Measurements from ENCODE around the gene SUPT20HL2.
"Not testable (repeated sequence)": the region's sequence is repeated elsewhere in the genome, so short reads cannot be mapped to it uniquely, and the experiment has no call there.

The SUPT20HL2 gene

DNA sequence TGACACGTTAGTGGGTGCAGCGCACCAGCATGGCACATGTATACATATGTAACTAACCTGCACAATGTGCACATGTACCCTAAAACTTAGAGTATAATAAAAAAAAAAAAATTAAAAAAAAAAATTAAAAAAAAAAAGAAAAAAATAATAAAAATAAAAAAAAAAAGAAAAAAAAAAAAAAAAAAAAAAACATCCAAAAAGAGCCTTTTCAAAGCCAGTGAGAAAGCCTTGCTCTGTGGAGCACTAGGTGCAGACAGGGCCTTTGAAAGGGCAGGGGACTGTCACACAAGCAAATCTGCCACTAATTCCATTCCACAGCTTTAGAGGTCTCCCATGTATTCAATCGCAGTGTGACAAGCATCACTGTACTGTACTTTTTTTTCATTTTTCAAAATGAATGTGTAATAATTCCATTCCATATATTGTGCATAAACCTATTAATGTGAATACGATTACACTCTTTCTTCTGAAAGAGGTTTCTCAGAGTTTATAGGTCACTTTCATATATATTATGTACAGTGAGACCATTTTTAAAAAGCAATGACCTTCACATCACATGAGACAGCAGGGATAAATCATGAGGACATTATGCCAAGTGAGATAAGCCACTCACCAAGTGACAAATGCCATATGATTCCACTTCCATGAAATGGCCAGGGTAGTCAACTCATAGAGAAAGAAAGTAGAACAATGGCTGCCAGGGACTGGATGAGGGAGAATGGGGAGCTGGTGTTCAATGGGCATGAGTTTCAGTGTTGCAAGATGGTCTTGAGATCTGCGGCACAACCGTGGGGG, 4.1 kb downstream of the SUPT20HL2 start:
- DNase-seq (ENCODE audit: low read depth), result not testable (repeated sequence)

DNA sequence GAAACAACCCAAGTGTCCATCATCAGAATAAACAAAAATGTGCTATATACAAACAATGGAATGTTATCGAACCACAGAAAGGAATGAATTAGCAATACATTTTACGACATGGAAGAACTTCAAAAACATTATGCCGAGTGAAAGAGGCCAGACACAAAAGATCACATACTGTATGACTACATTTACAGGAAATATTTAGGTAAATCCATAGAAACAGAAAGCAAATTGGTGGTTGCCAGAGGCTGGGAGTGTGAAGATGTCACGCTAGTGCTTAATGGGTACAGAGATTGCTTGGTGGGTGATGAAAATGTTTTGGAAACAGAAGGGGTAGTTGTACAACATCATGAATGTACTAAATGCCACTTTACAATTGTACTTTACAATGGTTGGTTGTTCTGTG, 5.1 kb downstream of the SUPT20HL2 start:
- DNase-seq (ENCODE audit: low read depth), result not testable (repeated sequence)

DNA sequence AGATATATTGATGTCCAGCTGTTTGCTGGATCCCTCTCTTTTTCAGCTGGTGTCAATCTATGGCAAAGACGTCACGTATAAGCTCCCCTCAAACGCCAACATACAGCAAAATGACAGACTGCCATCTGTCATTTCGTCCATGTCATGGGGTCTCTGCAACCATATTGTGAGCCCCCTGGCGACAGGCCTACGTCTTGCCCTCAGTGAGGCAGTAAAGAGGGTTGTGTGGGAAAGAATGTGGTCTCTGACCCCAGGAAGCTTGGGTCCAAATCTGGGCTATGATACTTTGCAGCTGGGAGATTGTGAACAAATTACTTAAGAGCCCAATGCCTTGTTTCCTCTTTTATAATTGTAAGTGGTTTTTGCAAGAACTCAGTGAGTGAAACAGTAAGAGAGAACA, 7.4 kb downstream of the SUPT20HL2 start:
- DNase-seq (ENCODE audit: low read depth), result no peak

DNA sequence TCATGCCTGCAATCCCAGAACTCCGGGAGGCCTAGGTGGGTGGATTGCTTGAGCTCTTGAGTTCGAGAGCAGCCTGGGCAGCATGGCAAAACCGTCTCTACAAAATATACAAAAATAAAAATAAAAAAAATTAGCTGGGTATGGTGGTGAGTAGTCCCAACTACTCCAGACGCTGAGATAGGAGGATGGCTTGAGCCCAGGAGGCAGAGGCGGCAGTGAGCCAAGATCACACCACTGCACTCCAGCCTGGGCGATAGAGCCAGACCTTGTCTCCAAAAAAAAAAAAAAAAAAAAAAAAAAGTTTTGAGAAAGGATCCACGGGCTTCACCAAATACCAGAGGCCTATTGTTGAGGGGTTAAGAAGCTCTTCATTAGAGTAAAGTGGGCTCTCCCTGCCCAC, 8.0 kb downstream of the SUPT20HL2 start:
- DNase-seq (ENCODE audit: low read depth), result no peak

DNA sequence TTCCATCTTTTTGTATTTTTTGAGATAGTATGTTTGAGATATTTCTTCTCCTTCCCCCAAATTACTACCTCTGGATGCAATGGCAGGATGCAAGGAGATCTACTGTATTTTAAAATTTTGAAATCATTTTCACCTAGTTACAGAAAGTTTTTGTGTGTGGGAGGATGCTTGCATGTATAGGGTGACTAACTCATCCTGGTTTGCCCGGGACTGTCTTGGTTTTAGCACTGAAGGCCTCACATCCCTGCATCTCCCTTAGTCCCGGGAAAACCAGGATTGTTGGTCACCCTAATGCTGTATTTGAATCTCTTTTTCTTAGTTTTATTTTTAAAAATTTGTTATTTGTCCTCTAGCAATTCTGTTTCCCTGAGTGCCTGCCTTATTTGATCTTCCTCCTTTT, 12.1 kb downstream of the SUPT20HL2 start:
- no peak for DNase-seq (ENCODE audit: low read depth)

DNA sequence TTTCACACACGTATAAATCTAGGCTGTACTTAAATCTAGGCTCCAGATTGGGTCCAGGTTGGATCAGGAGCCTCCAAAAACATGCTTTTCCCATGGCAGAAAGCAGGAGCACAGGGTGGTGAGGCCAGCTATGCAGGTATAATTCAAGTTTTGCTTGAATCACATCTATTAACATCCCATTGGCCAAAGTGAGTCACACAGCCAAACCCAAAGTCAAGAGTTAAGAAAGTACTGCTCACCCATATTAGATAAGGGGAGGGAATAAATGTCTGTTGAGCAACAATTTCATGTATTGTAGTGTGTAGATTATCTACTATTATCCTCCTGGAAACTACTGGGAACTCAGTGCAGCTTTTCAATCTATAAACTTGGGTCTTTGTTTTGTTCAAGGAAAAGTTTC, 12.8 kb downstream of the SUPT20HL2 start:
- DNase-seq (ENCODE audit: low read depth), result no peak

DNA sequence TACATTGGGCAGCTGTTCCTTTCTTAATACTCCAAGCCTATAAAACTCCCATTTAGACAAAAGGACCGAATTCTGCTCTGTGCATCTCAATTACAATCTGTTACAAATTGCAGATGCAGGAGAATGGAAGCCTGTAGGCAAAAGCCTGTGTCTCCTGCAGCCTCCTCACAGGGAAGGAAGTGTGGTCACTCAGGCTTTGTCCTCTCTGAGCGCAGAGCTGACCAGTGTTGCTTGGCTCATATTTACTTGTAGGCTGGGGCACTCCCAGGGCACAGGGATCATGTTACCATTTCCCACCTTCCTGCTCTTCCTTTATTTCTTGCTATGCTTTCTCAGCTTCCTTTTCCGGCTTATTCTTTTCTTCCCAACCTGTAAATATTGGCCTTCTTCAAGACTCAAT, 15.7 kb downstream of the SUPT20HL2 start:
- no peak for DNase-seq (ENCODE audit: low read depth)

DNA sequence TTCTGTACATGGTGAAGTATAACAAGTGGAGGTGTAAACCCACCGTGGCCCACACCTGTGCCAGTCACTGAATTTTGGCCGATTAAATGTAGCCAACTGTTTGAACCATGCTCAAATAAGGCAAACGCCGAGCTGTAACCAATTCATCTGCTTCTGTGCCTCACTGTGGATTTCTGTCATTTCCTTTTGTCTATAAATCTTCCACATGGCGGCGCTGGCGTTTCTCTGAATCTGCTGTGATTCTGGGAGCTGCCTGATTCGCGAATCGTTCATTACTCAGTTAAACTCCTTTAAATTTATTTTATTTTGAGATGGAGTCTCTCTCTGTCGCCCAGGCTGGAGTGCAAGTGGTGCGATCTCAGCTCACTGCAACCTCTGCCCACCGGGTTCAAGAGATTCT, 19.2 kb downstream of the SUPT20HL2 start:
- no peak for DNase-seq (ENCODE audit: low read depth)

DNA sequence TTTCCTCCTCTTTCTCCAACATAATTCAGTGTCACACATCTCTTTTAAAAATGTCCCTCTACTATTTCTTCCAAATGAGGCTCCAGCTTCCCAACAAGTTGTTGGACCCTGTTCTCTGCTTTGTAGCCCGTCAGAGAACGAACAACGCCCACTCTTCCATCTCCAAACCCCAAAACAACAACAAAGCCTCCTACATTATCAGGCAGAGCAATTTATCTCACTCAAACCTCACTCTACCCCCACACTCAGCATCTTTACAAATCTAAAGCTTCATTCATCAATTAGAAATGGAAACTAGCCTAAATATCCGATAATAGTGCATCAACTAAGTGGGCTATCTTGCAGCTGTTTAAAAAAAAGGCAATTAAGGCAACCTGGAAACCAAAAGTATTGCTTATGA, 20.5 kb downstream of the SUPT20HL2 start:
- no peak for DNase-seq (ENCODE audit: low read depth)

DNA sequence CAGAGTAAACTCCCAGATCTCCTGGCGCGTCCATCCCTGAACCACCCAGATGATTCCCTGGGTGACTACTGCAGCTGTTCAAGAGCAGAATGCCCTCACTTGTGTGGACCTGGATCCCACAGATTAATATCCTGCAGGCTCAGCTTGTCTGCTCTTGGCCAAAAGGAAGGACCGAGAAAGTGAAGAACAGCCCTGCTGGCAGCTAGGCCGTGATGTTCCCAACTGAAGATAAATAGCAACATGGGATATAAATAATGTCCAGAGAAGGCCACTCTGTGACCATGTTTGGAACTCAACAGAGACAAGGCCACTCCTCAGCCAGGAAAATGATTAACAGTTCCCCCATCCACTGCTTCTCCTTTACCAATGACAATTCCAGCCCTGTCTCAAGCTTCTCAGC, 21.5 kb downstream of the SUPT20HL2 start:
- no peak for DNase-seq (ENCODE audit: low read depth)

DNA sequence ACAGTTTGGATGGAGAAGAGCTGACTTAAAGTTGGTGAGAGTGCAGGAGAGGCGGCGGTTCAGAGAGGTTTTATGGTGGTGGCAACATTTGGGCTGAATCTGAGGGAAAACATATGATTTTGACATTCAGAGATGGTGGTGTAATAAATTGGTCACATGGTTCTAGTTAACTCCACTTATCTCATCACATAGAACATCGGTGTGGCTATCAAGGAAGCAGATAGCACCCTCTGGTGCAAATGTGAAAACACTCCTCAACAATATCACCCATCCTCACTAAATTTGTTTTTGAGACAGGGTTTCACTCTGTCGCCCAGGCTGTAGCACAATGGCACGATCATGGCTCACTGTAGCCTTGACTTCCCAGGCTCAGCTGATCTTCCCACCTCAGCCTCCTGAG, 28.8 kb downstream of the SUPT20HL2 start:
- no peak for DNase-seq (ENCODE audit: low read depth)

DNA sequence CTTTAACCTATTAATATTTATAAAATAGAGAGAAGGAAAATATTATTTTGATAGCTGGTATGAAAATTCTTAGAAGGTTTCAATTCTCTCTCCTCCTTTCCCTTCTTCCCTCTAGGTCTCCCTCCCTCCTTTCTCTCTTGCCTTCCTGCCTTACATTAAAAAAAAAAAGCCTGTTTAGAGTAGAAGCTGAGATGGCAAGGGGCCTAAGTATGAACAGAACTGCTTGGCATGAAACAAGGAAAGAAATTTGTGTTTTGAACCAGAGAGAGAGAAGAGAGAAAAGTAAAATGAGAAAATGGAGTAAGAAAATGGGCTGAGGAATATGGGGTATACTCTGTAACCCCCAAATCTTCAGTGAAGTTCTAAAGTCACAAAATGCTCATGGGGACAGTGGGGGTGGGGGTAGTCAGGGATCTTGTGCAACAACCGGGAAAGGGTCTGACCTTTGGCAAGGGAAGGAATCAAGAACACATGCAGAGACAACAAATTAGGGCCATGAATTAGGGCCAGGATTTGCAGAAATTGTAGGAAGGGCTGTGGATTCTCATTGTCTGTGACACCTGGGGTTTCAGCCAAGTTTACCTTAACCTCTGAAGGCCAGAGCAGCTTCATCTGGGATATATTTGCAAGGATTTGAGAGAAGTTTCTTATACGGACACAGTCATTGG, 30.6 kb downstream of the SUPT20HL2 start:
- DNase-seq (ENCODE audit: low read depth), result no peak

DNA sequence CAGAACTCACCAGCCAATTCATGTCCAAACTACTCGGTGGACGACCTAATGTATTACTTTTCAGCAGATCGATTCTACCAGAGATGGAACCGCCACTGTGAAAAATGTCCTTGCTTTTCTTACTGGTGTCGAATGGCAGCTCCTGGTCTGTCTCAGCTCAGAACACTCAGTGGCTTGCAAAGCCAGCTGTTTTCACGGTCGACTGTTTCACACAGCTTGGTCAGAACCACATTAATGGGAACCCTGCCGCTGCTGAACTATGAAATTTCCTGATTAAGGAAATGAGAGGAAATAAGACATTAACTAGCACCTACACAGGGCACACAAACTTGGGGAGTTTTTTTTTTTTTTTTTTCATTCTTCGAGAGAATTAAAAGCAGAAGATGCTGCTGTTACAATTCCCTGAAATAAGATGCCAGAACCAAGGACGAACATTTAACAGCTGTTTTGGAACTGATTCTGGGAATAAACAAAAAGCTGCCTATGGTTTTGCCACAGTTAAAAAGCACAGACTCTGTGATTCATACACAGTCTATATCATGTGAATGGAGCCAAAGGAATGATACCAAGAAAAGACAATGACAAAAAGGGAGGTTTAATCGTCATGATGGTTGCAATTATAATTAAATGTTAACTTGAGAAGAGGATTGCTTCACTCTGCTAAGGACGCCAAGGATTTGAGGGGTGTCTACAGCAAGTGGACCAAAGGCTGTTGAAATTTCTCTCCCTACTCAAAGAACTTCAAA, 31.3 kb downstream of the SUPT20HL2 start:
- no peak for DNase-seq (ENCODE audit: low read depth)

DNA sequence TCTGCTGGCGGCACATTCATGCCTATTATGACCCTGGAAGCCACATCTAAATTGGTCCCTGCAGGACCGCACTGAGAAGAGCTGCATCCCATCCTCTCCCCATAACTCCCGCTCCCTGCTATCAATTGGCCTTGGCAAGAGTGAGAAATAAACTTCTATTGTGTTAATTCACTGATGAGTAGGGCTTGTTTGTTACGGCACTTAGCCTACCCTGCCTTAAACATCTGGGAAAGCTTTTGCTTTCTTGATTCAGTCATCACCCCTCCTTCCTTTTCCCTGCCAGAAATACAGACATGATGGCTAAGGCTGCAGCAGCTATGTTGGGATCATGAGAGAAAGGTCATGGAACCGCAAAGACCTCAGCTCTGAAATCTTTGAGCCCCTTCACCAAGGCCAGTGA, 36.5 kb downstream of the SUPT20HL2 start:
- DNase-seq (ENCODE audit: low read depth), result no peak

DNA sequence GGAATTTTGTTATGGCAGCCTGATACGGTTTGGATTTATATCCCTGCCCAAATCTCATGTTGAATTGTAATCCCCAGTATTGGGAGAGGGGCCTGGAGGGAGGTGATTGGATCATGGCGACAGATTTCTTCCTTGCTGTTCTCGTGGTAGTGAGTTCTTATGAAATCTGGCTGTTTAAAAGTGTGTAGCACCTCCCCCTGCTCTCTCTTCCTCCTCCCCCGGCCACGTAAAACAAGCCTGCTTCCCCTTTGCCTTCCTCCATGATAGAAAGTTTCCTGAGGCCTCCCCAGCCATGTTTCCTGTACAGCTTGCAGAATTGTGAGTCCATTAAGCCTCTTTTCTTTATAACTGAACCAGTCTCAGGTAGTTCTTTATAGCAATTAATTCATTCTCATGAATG, 37.9 kb downstream of the SUPT20HL2 start:
- no peak for DNase-seq (ENCODE audit: low read depth)

DNA sequence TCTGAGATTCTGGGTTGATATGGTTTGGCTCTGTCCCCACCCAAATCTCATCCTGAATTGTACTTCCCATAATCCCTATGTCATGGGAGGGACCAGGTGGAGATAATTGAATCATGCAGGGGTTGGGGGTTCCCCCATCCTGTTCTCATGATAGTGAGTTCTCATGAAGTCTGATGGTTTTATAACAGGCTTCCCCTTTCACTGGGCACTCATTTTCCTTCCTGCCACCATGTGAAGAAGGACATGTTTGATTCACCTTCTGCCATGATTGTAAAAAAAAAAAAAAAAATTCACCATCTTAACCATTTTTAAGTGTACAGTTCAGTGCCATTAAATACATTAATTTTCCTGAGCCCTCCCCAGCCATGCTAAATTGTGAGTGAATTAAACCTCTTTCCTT, 42.6 kb downstream of the SUPT20HL2 start:
- DNase-seq (ENCODE audit: low read depth), result no peak

DNA sequence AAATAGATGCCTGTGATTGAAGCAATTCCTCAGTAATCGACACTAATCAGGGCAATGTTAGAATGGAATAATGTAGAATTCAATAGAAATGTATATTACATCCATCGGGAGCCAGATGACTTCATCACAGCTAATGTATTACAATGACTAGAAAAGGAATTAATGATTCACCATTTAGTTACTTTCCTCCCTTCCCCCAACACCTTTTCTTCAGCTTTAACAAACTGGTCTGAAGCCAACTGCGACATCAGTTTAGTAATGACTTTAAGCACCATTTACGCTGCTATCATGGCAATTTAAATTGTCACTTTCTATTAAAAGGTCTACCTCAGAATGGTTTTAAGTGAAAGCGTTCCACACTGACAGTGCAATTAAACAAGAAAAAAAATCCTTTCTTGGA, 45.1 kb downstream of the SUPT20HL2 start:
- no peak for DNase-seq (ENCODE audit: low read depth)

DNA sequence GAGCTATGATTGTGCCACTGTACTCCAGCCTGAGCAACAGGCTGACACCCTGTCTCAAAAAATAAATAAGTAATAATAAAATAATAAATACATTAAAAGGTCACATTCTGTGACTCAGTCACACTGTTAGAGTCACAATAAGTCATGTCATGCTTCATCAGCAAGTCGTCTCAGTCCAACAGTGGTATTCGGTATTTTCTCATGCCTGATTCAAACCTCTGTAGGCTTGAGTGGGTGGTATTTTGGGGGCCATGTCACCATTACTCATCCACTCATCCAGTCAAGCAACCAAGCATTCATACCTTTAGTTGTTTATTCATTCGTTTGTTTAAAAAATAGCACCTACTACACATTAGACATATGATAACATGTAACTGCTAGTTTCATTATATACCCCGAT, 46.9 kb downstream of the SUPT20HL2 start:
- DNase-seq (ENCODE audit: low read depth), result no peak

DNA sequence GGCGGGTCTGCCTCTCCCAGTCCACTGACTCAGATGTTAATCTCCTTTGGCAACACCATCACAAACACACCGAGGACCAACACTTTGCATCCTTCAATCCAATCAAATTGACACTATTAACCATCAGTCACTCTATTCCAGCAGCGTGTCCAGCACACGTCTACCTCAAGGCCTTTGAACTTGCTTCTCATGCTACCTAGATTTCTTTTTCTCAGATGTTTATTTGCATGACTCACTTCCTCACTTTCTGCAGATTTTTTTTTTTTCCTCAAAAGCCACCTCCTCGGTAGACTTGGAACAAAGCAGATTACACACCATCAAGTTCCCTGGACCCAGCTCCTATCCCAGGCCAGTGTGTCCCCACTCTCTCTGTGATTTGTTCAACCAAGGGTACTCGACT, 49.5 kb downstream of the SUPT20HL2 start:
- DNase-seq (ENCODE audit: low read depth), result no peak

DNA sequence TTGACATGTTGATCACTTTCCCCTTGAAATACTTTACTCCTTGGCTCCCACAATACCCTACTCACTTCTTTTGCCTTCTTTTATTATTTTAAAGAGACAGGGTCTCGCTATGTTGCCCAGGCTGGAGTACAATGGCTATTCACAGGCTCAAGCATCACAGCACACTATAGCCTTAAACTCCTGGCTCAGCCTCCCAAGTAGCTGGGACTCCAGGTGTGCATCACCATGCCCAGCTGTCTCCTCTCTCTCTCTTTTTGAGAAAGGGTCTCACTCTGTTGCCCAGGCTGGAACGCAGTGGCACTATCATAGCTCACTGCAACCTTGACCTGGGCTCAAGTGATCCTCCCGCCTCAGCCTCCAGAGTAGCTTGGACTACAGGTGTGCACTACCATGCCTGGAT, 51.6 kb downstream of the SUPT20HL2 start:
- no peak for DNase-seq (ENCODE audit: low read depth)
